NK-92 (cell line): ENCODE results near the gene MSI2.
"Not testable (repeated sequence)": the region's sequence is repeated elsewhere in the genome, so short reads cannot be mapped to it uniquely, and the experiment has no call there.

Source experiments
- DNase-seq: peaks from one replicate; lab custom pipeline; 2025; ENCODE audit not compliant: unreplicated experiment; lab: John Stamatoyannopoulos, UW

Gene MSI2

GRCh38 chr17:57255776-57256681, at the start of gene MSI2:
MSI2 (plus strand) TSS chr17:57256523; CDS start chr17:57256743, 220 bp downstream.
- peak; percentile 56 for DNase-seq

- no peak for DNase-seq
These were observed 49.4 kb upstream of the MSI2 start for GRCh38 chr17:57206928-57207327.

GRCh38 chr17:57207396-57207795, 48.9 kb upstream of the MSI2 start:
- DNase-seq, result no peak

- DNase-seq, result no peak
These were observed 46.1 kb upstream of the MSI2 start for GRCh38 chr17:57210224-57210553.

- no peak for DNase-seq
These were observed 45.3 kb upstream of the MSI2 start for GRCh38 chr17:57210972-57211411.

- no peak for DNase-seq
These were observed 44.8 kb upstream of the MSI2 start for GRCh38 chr17:57211543-57211942.

- no peak for DNase-seq
These were observed 43.0 kb upstream of the MSI2 start for GRCh38 chr17:57213180-57213825.

GRCh38 chr17:57215317-57215716, 41.0 kb upstream of the MSI2 start:
- no peak for DNase-seq

GRCh38 chr17:57221366-57222350, 34.7 kb upstream of the MSI2 start:
- no peak for DNase-seq

GRCh38 chr17:57222422-57222821, 33.9 kb upstream of the MSI2 start:
- DNase-seq, result not testable (repeated sequence)

- DNase-seq, result no peak
These were observed 31.2 kb upstream of the MSI2 start for GRCh38 chr17:57225127-57225526.

- DNase-seq, result no peak
These were observed 29.5 kb upstream of the MSI2 start for GRCh38 chr17:57226793-57227192.

GRCh38 chr17:57228911-57229310, 27.4 kb upstream of the MSI2 start:
- DNase-seq, result no peak

GRCh38 chr17:57234061-57234738, 22.1 kb upstream of the MSI2 start:
- DNase-seq, result no peak

- no peak for DNase-seq
These were observed 21.6 kb upstream of the MSI2 start for GRCh38 chr17:57234739-57235092.

- no peak for DNase-seq
These were observed 21.2 kb upstream of the MSI2 start for GRCh38 chr17:57235124-57235523.

- no peak for DNase-seq
These were observed 19.5 kb upstream of the MSI2 start for GRCh38 chr17:57236686-57237299.

- DNase-seq, result no peak
These were observed 15.7 kb upstream of the MSI2 start for GRCh38 chr17:57240648-57241047.

GRCh38 chr17:57242148-57242547, 14.2 kb upstream of the MSI2 start:
- no peak for DNase-seq

GRCh38 chr17:57243171-57243622, 13.1 kb upstream of the MSI2 start:
- DNase-seq, result no peak
